Neural cell (in vitro differentiated cells): ENCODE results near the gene ATXN7L3.

Experiments used
- CTCF ChIP-seq: fragments of 450-650 bp; IDR thresholded peaks from 2 replicates; pipeline ENCODE4 v1.5.1; 2014; ENCODE audit warnings: antibody characterized with exemption, mild to moderate bottlenecking, moderate library complexity; ENCODE audit not compliant: poor library complexity, severe bottlenecking
- EZH2 ChIP-seq: fragments of 200-600, 300-800 bp; shearing (Covaris generic), sonication (generic); IDR thresholded peaks from 2 replicates; pipeline ENCODE4 v1.6.1; 2014; ENCODE audit warnings: antibody characterized with exemption, low read length, borderline replicate concordance, mild to moderate bottlenecking; ENCODE audit not compliant: insufficient read depth, poor library complexity, severe bottlenecking
- MXI1 ChIP-seq: fragments of 450-650 bp; conservative IDR thresholded peaks from 2 replicates; pipeline ENCODE4 v1.6.1; 2014; ENCODE audit warnings: antibody characterized with exemption, mild to moderate bottlenecking; ENCODE audit not compliant: poor library complexity, severe bottlenecking
- POLR2AphosphoS5 ChIP-seq: IDR thresholded peaks from 2 replicates; pipeline ENCODE4 v1.6.1; 2012

- no peak for TF ChIP-seq CTCF
- no peak for TF ChIP-seq MXI1
- no peak for TF ChIP-seq POLR2AphosphoS5
- TF ChIP-seq EZH2: no peak
Observed at GRCh38 chr17:44198721-44199552, 747 bp downstream of the ATXN7L3 start.
